B cell (primary cell): ENCODE measurements around the gene P2RX7. TPM values are rescaled to one million over a fixed set of nuclear protein-coding genes. Genes with fewer than 3 reads are reported as not detected.

ENCODE experiments used
- ATAC-seq: fragments of 200-7000 bp; cut with Tn5 transposase; one replicate; pipeline ENCODE4 v1.10.0; 2021; ENCODE audit warnings: low read depth, mild to moderate bottlenecking, moderate number of reproducible peaks, moderate library complexity
- CTCF ChIA-PET: fragments of 350-600 bp; sonication (Branson Sonifier 250); formaldehyde crosslinking; loops from one replicate; lab custom pipeline; 2021; ENCODE audit warnings: antibody characterized with exemption, inconsistent platforms; lab: Charles Lee
- POLR2A ChIA-PET: fragments of 350-600 bp; sonication (Branson Sonifier 250); formaldehyde crosslinking; loops from one replicate; lab custom pipeline; 2021; ENCODE audit warnings: antibody characterized with exemption; lab: Charles Lee
- DNase-seq: peaks from one replicate; pipeline ENCODE4 v3.0.0; 2013
- H2AFZ ChIP-seq: 2 replicates; pipeline ENCODE4 v1.6.1; 2012; ENCODE audit warnings: mild to moderate bottlenecking, low read depth, low read length; ENCODE audit not compliant: insufficient read depth, poor library complexity, severe bottlenecking
- H3K27ac ChIP-seq, 2 donors: 1 replicate in 1 of 2; 2 replicates in 1 of 2; pipeline ENCODE4 v1.5.1; 2012 to 2013; ENCODE audit warnings: low read length in 2 of 2, mild to moderate bottlenecking in 2 of 2, moderate library complexity in 1 of 2
- H3K27me3 ChIP-seq, 4 experiments: fragments of 200-600 bp in 1 of 4; sonication (generic) in 1 of 4; replicated peaks in 1 of 4; 1 replicate in 2 of 4; 2 replicates in 2 of 4; pipeline versions ENCODE4 v1.6.1 to v1.7.0; 2013 to 2016; ENCODE audit warnings: low read length in 3 of 4, mild to moderate bottlenecking in 2 of 4, mixed read lengths in 1 of 4, moderate library complexity in 1 of 4; ENCODE audit not compliant: insufficient read depth in 4 of 4, control insufficient read depth in 3 of 4; ENCODE audit errors: control extremely low read depth in 1 of 4
- H3K36me3 ChIP-seq, 2 experiments: replicated peaks in 1 of 2; 1 replicate in 1 of 2; 2 replicates in 1 of 2; pipeline versions ENCODE4 v1.6.1 to v1.7.1; 2013; ENCODE audit warnings: low read length in 1 of 2; ENCODE audit not compliant: insufficient read depth in 2 of 2, control insufficient read depth in 1 of 2; ENCODE audit errors: control extremely low read depth in 1 of 2, extremely low read depth in 1 of 2
- H3K4me1 ChIP-seq, 2 donors: fragments of 200-600 bp in 1 of 2; sonication (generic) in 1 of 2; 1 replicate in 1 of 2; 2 replicates in 1 of 2; pipeline versions ENCODE4 v1.5.1 to v1.6.1; 2013 to 2017; ENCODE audit warnings: low read length in 2 of 2; ENCODE audit not compliant: control insufficient read depth in 2 of 2, insufficient read depth in 2 of 2
- H3K4me2 ChIP-seq: replicated peaks from 2 replicates; pipeline ENCODE3; 2012; ENCODE audit warnings: mild to moderate bottlenecking, low read depth, low read length; ENCODE audit not compliant: poor library complexity, severe bottlenecking
- H3K4me3 ChIP-seq, 5 experiments: fragments of 200-600 bp in 1 of 5; sonication (generic) in 1 of 5; 1 replicate in 3 of 5; 2 replicates in 2 of 5; pipeline versions ENCODE4 v1.5.1 to v1.7.0; 2011 to 2016; ENCODE audit warnings: low read length in 4 of 5, mild to moderate bottlenecking in 4 of 5, low read depth in 2 of 5, control low read depth in 1 of 5, moderate library complexity in 1 of 5; ENCODE audit not compliant: insufficient read depth in 1 of 5; ENCODE audit errors: control extremely low read depth in 1 of 5, extremely low read depth in 1 of 5
- H3K79me2 ChIP-seq: fragments of 200-600 bp; sonication (generic); one replicate; pipeline ENCODE4 v1.6.0; 2016; ENCODE audit warnings: low read length; ENCODE audit not compliant: control insufficient read depth, insufficient read depth
- H3K9ac ChIP-seq: fragments of 200-600 bp; sonication (generic); 2 replicates; pipeline ENCODE4 v1.6.1; 2017; ENCODE audit warnings: mild to moderate bottlenecking, low read length, moderate library complexity
- H3K9me3 ChIP-seq, 3 donors: one replicate each; pipeline versions ENCODE4 v1.6.1 to v1.7.1; 2013; ENCODE audit warnings: low read length in 2 of 3; ENCODE audit not compliant: control insufficient read depth in 2 of 3, insufficient read depth in 1 of 3; ENCODE audit errors: control extremely low read depth in 1 of 3
- H4K20me1 ChIP-seq: 2 replicates; pipeline ENCODE4 v1.6.0; 2012; ENCODE audit warnings: mild to moderate bottlenecking, low read length; ENCODE audit not compliant: insufficient read depth, control insufficient read depth, poor library complexity, severe bottlenecking
- H3K27ac Mint-ChIP-seq: one replicate; pipeline ENCODE4 v1.8.0; 2021; ENCODE audit warnings: mixed read lengths
- H3K27me3 Mint-ChIP-seq: one replicate; pipeline ENCODE4 v1.8.0; 2021; ENCODE audit warnings: mixed read lengths
- H3K4me1 Mint-ChIP-seq: one replicate; pipeline ENCODE4 v1.8.0; 2021; ENCODE audit warnings: mixed read lengths
- H3K4me3 Mint-ChIP-seq: one replicate; pipeline ENCODE4 v1.8.0; 2021; ENCODE audit warnings: mixed read lengths
- H3K9me3 Mint-ChIP-seq: one replicate; pipeline ENCODE4 v1.8.0; 2022; ENCODE audit warnings: mixed read lengths; ENCODE audit not compliant: insufficient read depth
- CTCF ChIP-seq: fragments of 200-600 bp; IDR thresholded peaks from one replicate; pipeline ENCODE4 v1.8.0; 2022; ENCODE audit warnings: antibody characterized with exemption, mild to moderate bottlenecking
- EZH2 ChIP-seq: IDR thresholded peaks from 2 replicates; pipeline ENCODE4 v1.6.1; 2012; ENCODE audit warnings: borderline replicate concordance, low read depth, mild to moderate bottlenecking, moderate library complexity, low read length; ENCODE audit not compliant: insufficient read depth, poor library complexity, severe bottlenecking
- WGBS: methylation state at CpG from one replicate; pipeline ENCODE4 v1.1.5; 2013; ENCODE audit warnings: missing lambda C conversion rate; ENCODE audit not compliant: insufficient coverage; 5-methylcytosine and 5-hydroxymethylcytosine counted together
- intact Hi-C: fragments of 100-400 bp; cut with micrococcal nuclease; formaldehyde crosslinking; loops from one replicate; pipeline ENCODE4 v1.10.0; 2022
- polyA plus RNA-seq: library from polyadenylated mRNA; depleted of rRNA; stranded (reverse); fragments of >200 nt; gene quantifications from 2 replicates; pipeline ENCODE4 v1.2.3, GENCODE V29; 2012
- total RNA-seq, 2 donors: library from RNA; stranded (reverse); fragments of 120-200 nt in 1 of 2; gene quantifications; 1 replicate in 1 of 2; 2 replicates in 1 of 2; pipeline versions ENCODE4 v1.2.3 to v1.2.4, GENCODE V29; 2013 to 2022

The P2RX7 gene
- total and polyA plus RNA-seq, 2 donors (not counting 1 experiment from before 2014, with no cell fraction given): 5.3 to 6.3 TPM

GRCh38 chr12:121113057-121113456 is 19.6 kb upstream of the P2RX7 start:
- WGBS: 0% methylated on average over 1 of the region's 4 CpGs
- Histone ChIP-seq H3K27ac (no peak overlapping the region), H3K4me3 (no peak overlapping the region), H3K9me3 (no peaks in the 10 kb centered on the region), H3K27me3 (no peaks in the 10 kb centered on the region), H3K79me2 (no peaks in the 10 kb centered on the region), H3K9ac (no peak overlapping the region), H3K4me1 (peaks cover 0 to 6% of the 10 kb centered on the region in 2 donors), H3K36me3 (no peaks in the 10 kb centered on the region), H4K20me1 (no peaks in the 10 kb centered on the region), H2AFZ (no peak overlapping the region), H3K4me2 (no peak overlapping the region)
- Mint-ChIP-seq H3K4me1 (peaks cover 4% of the 10 kb centered on the region), H3K27ac (no peak overlapping the region), H3K4me3 (no peak overlapping the region), H3K9me3 (no peaks in the 10 kb centered on the region), H3K27me3 (no peaks in the 10 kb centered on the region)
- TF ChIP-seq EZH2: no peak
- no peak for TF ChIP-seq CTCF
- CTCF ChIA-PET: no interaction called here
- no peak for ATAC-seq
- no peak for DNase-seq
- intact Hi-C loops: loop anchor here (5.0 kb wide), 3 partner anchors 51 to 466 kb away; no protein-coding TSS in a partner anchor
- POLR2A ChIA-PET: no interaction called here

- Mint-ChIP-seq H3K27ac (no peak overlapping the region), H3K4me1 (peaks cover 4% of the 10 kb centered on the region), H3K27me3 (no peaks in the 10 kb centered on the region), H3K9me3 (no peaks in the 10 kb centered on the region), H3K4me3 (no peak overlapping the region)
- Histone ChIP-seq H3K36me3 (no peaks in the 10 kb centered on the region), H4K20me1 (no peaks in the 10 kb centered on the region), H3K4me3 (no peak overlapping the region), H3K4me1 (peaks cover 0 to 6% of the 10 kb centered on the region in 2 donors), H2AFZ (no peak overlapping the region), H3K27ac (no peak overlapping the region), H3K79me2 (no peaks in the 10 kb centered on the region), H3K27me3 (no peaks in the 10 kb centered on the region), H3K9ac (no peak overlapping the region), H3K4me2 (no peak overlapping the region), H3K9me3 (no peaks in the 10 kb centered on the region)
- CTCF ChIA-PET: no interaction called here
- POLR2A ChIA-PET: no interaction called here
- no peak for DNase-seq
- WGBS: 33% methylated on average over 3 of the region's 6 CpGs
- TF ChIP-seq CTCF: no peak
- TF ChIP-seq EZH2: no peak
- no peak for ATAC-seq
- intact Hi-C loops: loop anchor here (5.0 kb wide), 3 partner anchors 52 to 467 kb away; no protein-coding TSS in a partner anchor
Observed at GRCh38 chr12:121114019-121114639, 18.5 kb upstream of the P2RX7 start.
